ENCODE measurements around the gene ARFGEF3. TPM values are rescaled to one million over a fixed set of nuclear protein-coding genes. Genes with fewer than 3 reads are reported as not detected.
A peak's percentile ranks its signal among the peaks of the same experiment; 100 is the strongest.
"Not testable (repeated sequence)": the region's sequence is repeated elsewhere in the genome, so short reads cannot be mapped to it uniquely, and the experiment has no call there.

Gene ARFGEF3, protein sequence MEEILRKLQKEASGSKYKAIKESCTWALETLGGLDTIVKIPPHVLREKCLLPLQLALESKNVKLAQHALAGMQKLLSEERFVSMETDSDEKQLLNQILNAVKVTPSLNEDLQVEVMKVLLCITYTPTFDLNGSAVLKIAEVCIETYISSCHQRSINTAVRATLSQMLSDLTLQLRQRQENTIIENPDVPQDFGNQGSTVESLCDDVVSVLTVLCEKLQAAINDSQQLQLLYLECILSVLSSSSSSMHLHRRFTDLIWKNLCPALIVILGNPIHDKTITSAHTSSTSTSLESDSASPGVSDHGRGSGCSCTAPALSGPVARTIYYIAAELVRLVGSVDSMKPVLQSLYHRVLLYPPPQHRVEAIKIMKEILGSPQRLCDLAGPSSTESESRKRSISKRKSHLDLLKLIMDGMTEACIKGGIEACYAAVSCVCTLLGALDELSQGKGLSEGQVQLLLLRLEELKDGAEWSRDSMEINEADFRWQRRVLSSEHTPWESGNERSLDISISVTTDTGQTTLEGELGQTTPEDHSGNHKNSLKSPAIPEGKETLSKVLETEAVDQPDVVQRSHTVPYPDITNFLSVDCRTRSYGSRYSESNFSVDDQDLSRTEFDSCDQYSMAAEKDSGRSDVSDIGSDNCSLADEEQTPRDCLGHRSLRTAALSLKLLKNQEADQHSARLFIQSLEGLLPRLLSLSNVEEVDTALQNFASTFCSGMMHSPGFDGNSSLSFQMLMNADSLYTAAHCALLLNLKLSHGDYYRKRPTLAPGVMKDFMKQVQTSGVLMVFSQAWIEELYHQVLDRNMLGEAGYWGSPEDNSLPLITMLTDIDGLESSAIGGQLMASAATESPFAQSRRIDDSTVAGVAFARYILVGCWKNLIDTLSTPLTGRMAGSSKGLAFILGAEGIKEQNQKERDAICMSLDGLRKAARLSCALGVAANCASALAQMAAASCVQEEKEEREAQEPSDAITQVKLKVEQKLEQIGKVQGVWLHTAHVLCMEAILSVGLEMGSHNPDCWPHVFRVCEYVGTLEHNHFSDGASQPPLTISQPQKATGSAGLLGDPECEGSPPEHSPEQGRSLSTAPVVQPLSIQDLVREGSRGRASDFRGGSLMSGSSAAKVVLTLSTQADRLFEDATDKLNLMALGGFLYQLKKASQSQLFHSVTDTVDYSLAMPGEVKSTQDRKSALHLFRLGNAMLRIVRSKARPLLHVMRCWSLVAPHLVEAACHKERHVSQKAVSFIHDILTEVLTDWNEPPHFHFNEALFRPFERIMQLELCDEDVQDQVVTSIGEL (N-terminal part only)
- total RNA-seq = under 1 TPM; 0.50 to 0.55 TPM

DNA sequence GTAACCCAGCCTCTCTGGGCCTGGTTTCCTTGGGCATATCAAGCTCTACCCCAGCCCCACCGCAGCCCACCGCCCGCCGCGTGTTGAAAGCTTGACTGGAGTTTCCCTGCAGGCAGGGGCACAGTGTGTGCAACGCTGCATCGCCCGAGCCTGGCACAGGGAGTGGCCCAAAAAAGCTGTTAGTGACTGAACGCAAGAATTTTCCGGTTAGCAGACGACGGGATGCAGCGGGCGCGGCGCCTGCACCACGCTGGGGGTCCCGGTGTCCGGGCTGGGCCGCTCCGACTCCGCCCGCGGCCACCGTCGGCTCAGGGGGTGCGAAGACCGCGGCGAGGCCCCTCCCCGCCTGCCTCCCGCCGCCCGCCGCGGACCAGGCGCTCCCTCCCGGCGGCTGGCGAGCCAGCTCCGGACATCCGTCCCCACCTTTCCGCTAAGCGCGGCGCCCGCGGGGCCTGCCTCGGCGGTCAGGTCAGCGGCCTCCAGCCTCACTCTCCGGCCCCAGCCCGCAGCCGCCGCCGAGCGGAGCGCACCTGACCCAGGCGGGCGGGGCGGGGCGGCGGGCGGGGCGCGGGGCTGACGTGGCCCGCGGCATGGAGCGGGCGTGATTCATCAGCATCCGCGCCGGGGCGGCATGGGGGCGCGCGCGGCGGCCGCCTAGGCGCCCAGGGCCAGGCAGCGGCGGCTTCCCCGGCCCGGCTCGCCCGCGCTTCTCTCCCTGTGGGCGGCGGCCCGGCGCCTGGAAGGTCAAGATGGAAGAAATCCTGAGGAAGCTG, at the start of gene ARFGEF3:
TSS of gene ARFGEF3 (plus strand) at position 602 of the 773 bp plus-strand sequence. CDS start at position 750, 148 bp downstream.
- H3K36me3 Mint-ChIP-seq (ENCODE audit: low read depth) = no peaks in the 10 kb centered on the region
- peaks cover 60% of the 10 kb centered on the region for H3K27me3 Mint-ChIP-seq
- peak within 1 kb of the TSS; percentile 71 for H3K4me3 Mint-ChIP-seq
- POLR2A ChIA-PET = no interaction called here
- DNase-seq = peak; percentile 64
- no peak within 1 kb of the TSS for H3K27ac Mint-ChIP-seq
- no peaks in the 10 kb centered on the region for H3K9me3 Mint-ChIP-seq
- peaks cover 13% of the 10 kb centered on the region for H3K4me1 Mint-ChIP-seq
- CTCF ChIA-PET = no interaction called here

DNA sequence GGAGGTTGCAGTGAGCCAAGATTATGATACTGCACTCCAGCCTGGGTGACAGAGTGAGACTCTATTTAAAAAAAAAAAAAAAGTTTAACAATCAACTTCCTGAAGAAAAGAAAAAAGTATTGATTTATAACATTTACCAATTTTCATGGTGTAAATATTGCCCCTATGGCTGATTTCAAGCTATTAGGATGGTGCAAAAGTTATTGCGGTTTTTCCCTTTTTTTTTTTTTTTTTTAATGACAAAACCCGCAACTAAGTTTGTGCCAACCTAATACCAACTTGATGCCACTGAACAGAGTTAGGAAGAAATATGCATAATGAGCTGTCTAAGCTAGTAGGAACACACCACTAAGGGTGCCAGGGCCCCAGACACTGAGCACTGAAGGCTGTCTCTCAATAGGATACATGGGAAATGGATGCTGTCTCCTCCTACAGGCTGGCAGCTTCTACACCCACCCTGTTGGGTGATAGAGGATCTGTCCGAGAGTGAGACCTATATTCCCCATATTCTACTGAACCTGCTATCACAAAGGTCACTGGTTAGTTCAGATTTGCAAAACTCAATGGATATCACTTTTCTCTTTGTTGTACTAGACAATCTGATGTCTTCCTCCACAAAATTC, 48.0 kb upstream of the ARFGEF3 start:
- Mint-ChIP-seq H3K27ac (no peak overlapping the region), H3K27me3 (peaks cover 31% of the 10 kb centered on the region), H3K36me3 (ENCODE audit: low read depth) (no peaks in the 10 kb centered on the region), H3K4me3 (no peak overlapping the region), H3K9me3 (no peaks in the 10 kb centered on the region), H3K4me1 (peaks cover 13% of the 10 kb centered on the region)
- ChIA-PET CTCF (interaction anchor here (0.7 to 4.5 kb wide), 7 partner anchors 8 to 404 kb away, joined by 3 to 49 read pairs (median 3); no protein-coding TSS in a partner anchor), POLR2A (interaction anchor here (0.6 to 1.1 kb wide), 2 partner anchors 526 to 660 kb away, joined by 3 read pairs; partner anchors contain the start of gene CCDC28A)
- DNase-seq = no peak

DNA sequence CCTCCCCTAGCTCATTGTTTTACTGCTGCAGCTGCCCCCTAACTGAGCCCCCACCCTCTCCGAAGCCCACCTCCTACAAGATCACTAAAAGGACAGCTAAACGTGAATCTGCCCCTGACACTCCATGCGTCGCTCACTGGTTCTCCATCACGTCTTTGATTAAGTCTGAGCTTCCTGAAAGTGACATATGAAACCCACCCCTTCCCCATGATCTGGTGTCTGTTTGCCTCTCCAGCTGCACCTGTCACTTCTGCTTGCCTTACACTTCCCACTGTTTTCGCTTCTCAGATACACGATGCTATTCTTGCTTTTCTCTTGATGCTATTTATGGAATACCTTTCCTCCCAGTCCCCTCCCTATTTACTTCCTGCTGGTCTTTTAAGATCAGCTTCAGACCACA, 46.5 kb upstream of the ARFGEF3 start:
- no peak overlapping the region for H3K4me3 Mint-ChIP-seq
- POLR2A ChIA-PET = interaction anchor here (1.0 kb wide), 1 partner anchor 394 kb away, joined by 3 read pairs; no protein-coding TSS in a partner anchor
- peaks cover 36% of the 10 kb centered on the region for H3K27me3 Mint-ChIP-seq
- H3K4me1 Mint-ChIP-seq = peaks cover 8% of the 10 kb centered on the region
- CTCF ChIA-PET = interaction anchor here (0.8 to 4.5 kb wide), 18 partner anchors 38 to 409 kb away, joined by 3 to 49 read pairs (median 6); no protein-coding TSS in a partner anchor
- no peak overlapping the region for H3K27ac Mint-ChIP-seq
- no peaks in the 10 kb centered on the region for H3K36me3 Mint-ChIP-seq (ENCODE audit: low read depth)
- no peak for DNase-seq
- no peaks in the 10 kb centered on the region for H3K9me3 Mint-ChIP-seq

DNA sequence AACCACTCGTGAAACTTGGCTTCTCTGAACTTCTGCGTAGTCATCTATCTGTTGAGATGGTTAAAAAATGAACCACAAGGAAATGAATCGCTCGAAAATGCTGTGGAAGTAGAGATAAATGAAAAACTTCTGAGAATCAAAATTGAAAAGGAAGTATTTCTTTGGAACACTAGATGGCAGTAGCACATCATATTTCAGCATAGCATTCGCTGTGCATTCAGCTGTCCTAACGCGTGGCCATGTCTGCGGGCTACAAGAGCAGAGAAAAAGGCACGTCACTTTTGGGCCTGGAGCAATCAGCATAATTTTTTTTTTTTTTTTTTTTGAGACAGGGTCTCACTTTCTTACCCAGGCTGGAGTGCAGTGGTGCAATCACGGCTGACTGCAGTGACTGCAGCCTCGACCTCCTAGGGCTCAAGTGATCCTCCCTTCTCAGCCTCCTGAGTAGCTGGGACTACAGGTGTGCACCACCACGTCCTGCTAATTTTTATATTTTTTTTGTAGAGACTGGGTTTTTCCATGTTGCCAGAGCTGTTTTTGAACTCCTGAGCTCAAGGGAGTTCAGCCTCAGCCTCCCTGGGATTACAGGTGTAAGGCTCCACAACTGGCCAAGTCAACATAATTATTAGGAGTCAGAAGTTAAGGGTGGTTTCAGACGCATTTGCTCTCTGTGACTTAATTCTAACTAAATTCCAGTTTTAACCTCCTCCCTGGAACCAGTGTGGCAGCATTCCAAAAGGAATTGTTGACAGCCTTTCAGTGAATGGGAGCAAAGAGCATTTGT, 45.7 kb upstream of the ARFGEF3 start:
- no peaks in the 10 kb centered on the region for H3K36me3 Mint-ChIP-seq (ENCODE audit: low read depth)
- no peaks in the 10 kb centered on the region for H3K9me3 Mint-ChIP-seq
- CTCF ChIA-PET = interaction anchor here (0.6 to 4.5 kb wide), 36 partner anchors 8 to 649 kb away, joined by 3 to 49 read pairs (median 4); partner anchors contain the start of gene PERP
- peak; percentile 53 for DNase-seq
- H3K27ac Mint-ChIP-seq = no peak overlapping the region
- H3K4me1 Mint-ChIP-seq = peaks cover 8% of the 10 kb centered on the region
- H3K27me3 Mint-ChIP-seq = peaks cover 38% of the 10 kb centered on the region
- H3K4me3 Mint-ChIP-seq = no peak overlapping the region
- POLR2A ChIA-PET = interaction anchor here (1.0 to 2.3 kb wide), 3 partner anchors 10 to 394 kb away, joined by 3 to 7 read pairs (median 3); no protein-coding TSS in a partner anchor

DNA sequence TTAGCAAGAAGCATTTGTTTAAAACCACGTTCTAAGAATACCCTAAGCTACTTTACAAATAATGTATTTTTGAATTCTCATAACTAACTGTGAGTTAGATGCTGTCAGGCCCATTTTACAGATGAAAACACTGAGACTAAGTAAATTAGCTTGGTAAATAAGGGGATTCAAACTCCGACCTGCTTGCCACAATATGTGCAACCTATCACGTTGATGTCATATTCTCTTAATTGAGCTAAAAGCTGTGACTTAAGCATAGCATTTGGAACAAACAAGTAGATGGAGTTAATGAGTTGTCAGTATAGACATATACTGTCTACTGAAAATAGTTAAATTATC, 45.1 kb upstream of the ARFGEF3 start:
- Mint-ChIP-seq H3K4me1 (peaks cover 8% of the 10 kb centered on the region), H3K27ac (no peak overlapping the region), H3K36me3 (ENCODE audit: low read depth) (no peaks in the 10 kb centered on the region), H3K4me3 (no peak overlapping the region), H3K27me3 (peaks cover 35% of the 10 kb centered on the region), H3K9me3 (no peaks in the 10 kb centered on the region)
- CTCF ChIA-PET = interaction anchor here (0.6 to 4.5 kb wide), 30 partner anchors 8 to 649 kb away, joined by 3 to 49 read pairs (median 4); partner anchors contain the start of gene PERP
- no peak for DNase-seq
- POLR2A ChIA-PET = interaction anchor here (1.6 to 2.3 kb wide), 2 partner anchors 11 to 109 kb away, joined by 3 to 7 read pairs; no protein-coding TSS in a partner anchor

DNA sequence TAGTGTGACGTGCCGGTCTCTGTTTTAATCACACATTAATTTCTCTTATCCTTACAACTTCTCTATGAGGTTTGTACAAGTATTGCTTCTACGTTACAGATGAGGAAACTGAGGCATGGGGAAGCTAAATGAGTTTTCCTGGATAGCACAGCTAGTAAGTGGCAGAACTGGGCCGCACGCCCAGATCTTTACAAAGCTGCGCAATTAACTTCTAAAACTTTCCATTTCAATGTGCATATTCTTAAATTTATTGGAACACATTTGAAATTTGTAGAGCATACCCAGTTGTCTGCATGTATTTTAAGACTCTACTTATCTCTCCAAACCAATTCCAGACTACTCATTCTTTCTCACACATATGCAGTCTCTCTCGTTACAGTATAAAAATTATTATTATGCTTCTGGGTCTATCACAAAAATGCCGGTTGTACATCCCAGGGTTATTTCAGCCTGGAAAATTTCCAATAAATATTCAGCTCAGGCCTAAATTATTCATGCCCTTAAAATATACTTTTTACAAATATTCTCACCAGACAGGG, 44.3 kb upstream of the ARFGEF3 start:
- no peaks in the 10 kb centered on the region for H3K9me3 Mint-ChIP-seq
- H3K27me3 Mint-ChIP-seq = peaks cover 39% of the 10 kb centered on the region
- ChIA-PET CTCF (interaction anchor here (1.0 to 4.5 kb wide), 9 partner anchors 9 to 393 kb away, joined by 3 to 49 read pairs (median 6); partner anchors contain the start of gene PERP), POLR2A (interaction anchor here (1.6 to 2.3 kb wide), 2 partner anchors 11 to 110 kb away, joined by 3 to 7 read pairs; no protein-coding TSS in a partner anchor)
- DNase-seq = no peak
- H3K36me3 Mint-ChIP-seq (ENCODE audit: low read depth) = no peaks in the 10 kb centered on the region
- peaks cover 8% of the 10 kb centered on the region for H3K4me1 Mint-ChIP-seq
- H3K27ac Mint-ChIP-seq = no peak overlapping the region
- H3K4me3 Mint-ChIP-seq = no peak overlapping the region

DNA sequence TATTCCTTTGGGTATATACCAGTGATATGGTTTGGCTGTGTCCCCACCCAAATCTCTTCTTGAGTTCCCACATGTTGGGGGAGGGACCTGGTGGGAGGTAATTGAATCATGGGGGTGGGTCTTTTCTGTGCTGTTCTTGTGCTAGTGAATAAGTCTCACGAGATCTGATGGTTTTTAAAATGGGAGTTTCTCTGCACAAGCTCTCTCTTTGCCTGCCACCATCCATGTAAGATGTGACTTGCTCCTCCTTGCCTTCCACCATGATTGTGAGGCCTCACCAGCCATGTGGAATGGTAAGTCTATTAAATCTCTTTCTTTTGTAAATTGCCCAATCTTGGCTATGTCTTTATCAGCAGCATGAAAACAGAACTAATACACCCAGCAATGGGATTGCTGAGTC, 42.5 kb upstream of the ARFGEF3 start:
- H3K27me3 Mint-ChIP-seq = peaks cover 39% of the 10 kb centered on the region
- POLR2A ChIA-PET; H3K27ac Mint-ChIP-seq; H3K36me3 Mint-ChIP-seq (ENCODE audit: low read depth); H3K9me3 Mint-ChIP-seq; H3K4me1 Mint-ChIP-seq; CTCF ChIA-PET; DNase-seq; H3K4me3 Mint-ChIP-seq: not testable (repeated sequence)

DNA sequence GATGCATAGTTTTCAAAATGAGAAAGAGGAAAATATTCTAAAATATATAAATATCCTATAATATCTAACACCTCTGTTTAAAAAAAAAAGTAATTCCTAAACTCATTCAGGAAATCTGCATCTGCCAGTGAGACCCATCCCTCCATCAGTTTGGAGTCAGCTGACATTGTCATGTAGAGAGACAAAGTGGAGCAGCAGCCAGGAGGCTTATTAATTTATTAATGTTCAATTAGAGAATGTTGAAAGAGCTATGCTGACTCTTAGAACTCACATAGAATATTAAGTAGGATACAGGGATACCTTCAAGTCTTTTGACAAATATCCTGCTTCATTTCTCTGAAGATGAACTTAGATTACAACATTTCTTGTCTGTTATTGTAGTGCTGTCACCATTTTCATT, 41.8 kb upstream of the ARFGEF3 start:
- no peak for DNase-seq
- POLR2A ChIA-PET = interaction anchor here (0.7 kb wide), 1 partner anchor 352 kb away, joined by 3 read pairs; no protein-coding TSS in a partner anchor
- Mint-ChIP-seq H3K4me3 (no peak overlapping the region), H3K9me3 (peaks cover 3% of the 10 kb centered on the region), H3K27me3 (peaks cover 36% of the 10 kb centered on the region), H3K4me1 (peaks cover 8% of the 10 kb centered on the region), H3K27ac (no peak overlapping the region), H3K36me3 (ENCODE audit: low read depth) (no peaks in the 10 kb centered on the region)
- CTCF ChIA-PET = no interaction called here

DNA sequence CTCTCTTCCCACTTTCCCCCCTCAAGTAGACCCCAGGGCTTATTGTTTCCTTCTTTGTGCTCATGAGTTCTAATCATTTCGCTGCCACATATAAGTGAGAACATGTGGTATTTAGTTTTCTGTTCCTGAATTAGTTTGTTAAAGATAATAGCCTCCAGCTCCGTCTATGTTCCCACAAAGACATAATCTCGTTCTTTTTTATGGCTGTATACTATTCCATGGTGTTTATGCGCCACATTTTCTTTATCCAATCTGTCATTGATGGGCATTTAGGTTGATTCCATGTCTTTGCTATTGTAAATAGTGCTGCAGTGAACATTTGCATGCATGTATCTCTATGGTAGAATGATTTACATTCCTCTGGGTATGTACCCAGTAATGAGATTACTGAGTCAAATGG, 37.6 kb upstream of the ARFGEF3 start:
- H3K27ac Mint-ChIP-seq = no peak overlapping the region
- H3K4me3 Mint-ChIP-seq = no peak overlapping the region
- CTCF ChIA-PET = interaction anchor here (0.9 kb wide), 1 partner anchor 15 kb away, joined by 3 read pairs; no protein-coding TSS in a partner anchor
- H3K27me3 Mint-ChIP-seq = peaks cover 29% of the 10 kb centered on the region
- H3K9me3 Mint-ChIP-seq = peaks cover 3% of the 10 kb centered on the region
- DNase-seq = no peak
- POLR2A ChIA-PET = no interaction called here
- no peaks in the 10 kb centered on the region for H3K4me1 Mint-ChIP-seq
- H3K36me3 Mint-ChIP-seq (ENCODE audit: low read depth) = no peaks in the 10 kb centered on the region

DNA sequence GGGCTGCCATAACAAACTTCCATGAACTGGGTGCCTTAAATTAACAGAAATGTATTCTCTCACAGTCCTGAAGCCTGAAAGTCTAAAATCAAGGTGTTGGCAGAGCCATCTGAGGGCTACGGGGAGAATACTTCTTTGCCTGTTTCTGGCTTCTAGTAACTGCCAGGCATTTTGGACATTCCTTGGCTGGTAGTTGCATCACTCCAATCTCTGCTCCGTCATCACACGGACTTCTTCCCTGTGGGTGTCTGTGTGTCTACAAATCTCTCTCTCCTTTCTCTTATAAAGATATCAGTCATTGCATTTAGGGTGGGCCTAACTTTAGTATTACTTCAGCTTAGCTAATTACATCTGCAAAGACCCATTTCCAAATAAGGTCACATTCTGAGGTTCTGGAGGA, 33.6 kb upstream of the ARFGEF3 start:
- ChIA-PET CTCF (interaction anchor here (1.0 kb wide), 1 partner anchor 160 kb away, joined by 3 read pairs; no protein-coding TSS in a partner anchor), POLR2A (no interaction called here)
- peaks cover 18% of the 10 kb centered on the region for H3K27me3 Mint-ChIP-seq
- no peak overlapping the region for H3K27ac Mint-ChIP-seq
- no peaks in the 10 kb centered on the region for H3K36me3 Mint-ChIP-seq (ENCODE audit: low read depth)
- peaks cover 3% of the 10 kb centered on the region for H3K9me3 Mint-ChIP-seq
- no peak overlapping the region for H3K4me3 Mint-ChIP-seq
- no peak for DNase-seq
- no peaks in the 10 kb centered on the region for H3K4me1 Mint-ChIP-seq

Data from activated CD4-positive, alpha-beta memory T cell treated with anti-CD3 and anti-CD28 coated beads, Interleukin-2, amount 10 ng/mL, durations not matched to agents 7 days and 5 days (primary cell).